Fibroblast of skin of left biceps (primary cell): ENCODE data around the gene USF3.

Source experiments
- DNase-seq, 2 experiments: peaks; one replicate each; pipeline ENCODE4 v3.0.0-alpha.2; 2013; ENCODE audit warnings: low read depth in 2 of 2

Gene USF3

DNA sequence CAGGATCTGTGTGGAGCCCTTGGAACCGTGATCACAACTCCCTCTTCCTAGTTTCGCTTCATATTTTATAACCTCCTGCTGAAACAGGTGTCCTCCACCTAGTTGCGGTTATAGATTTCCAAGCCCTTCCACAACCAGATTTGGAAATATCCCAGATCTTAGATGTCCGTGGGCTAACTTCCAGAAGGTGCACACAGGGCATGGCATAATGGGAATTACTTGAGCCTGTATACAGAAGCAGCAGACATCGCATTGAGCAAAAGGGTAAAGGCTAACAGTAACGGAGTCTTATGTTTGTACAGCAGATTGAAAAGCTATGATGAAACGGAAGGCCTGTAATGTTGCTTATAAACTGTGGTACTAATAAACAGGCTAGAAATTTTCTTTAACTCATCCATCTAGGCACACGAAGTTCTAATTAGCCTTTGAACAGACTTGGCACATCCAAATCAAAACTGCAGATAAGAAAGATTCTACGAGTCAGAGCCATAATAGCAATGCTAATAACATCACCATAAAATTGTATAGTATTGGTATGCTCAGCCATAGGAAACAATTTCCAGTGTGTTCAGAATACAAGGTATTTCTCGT lies 1.2 kb upstream of the USF3 start:
- no peak for DNase-seq

GRCh38 chr3:113696658-113697499 lies 437 bp upstream of the USF3 start:
- DNase-seq: peak; percentile 98

DNA sequence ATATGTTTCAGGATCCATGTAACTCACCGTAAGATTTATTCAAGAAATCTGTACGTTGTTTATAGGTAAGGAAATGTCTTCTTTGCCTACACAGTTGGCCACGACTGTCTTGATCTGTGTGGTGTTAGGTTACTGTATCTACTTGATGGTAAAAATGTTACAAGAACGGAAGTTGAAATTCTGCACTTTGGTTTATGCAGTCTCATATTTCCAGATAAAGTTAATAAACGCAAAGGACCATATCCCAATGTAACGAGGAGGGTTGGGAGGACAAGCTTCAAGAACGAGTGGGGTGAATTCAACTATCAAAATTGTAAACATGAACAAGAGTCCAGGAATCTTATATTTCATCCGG lies 1.0 kb downstream of the USF3 start:
- no peak for DNase-seq

DNA sequence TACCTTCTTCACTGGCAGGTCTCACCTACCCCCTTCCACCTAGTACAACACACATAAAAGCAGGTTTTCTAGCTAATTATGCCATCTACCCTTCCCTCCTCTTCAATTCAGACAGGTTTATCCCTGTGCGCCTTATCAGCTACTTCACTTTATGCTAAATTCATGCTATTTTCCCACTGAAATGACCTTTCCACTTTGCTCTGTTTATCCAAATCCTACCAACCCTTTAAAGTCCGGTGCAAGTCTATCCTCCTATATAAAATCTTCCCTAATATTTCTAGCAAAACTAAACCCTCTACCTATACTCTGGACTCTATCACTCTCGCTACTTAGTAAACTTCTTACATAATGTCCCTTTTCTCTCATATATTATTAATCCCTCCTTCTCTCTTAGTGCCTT lies 6.0 kb downstream of the USF3 start:
- DNase-seq: no peak

GRCh38 chr3:113685956-113686721 lies 10.3 kb downstream of the USF3 start:
- no peak for DNase-seq

DNA sequence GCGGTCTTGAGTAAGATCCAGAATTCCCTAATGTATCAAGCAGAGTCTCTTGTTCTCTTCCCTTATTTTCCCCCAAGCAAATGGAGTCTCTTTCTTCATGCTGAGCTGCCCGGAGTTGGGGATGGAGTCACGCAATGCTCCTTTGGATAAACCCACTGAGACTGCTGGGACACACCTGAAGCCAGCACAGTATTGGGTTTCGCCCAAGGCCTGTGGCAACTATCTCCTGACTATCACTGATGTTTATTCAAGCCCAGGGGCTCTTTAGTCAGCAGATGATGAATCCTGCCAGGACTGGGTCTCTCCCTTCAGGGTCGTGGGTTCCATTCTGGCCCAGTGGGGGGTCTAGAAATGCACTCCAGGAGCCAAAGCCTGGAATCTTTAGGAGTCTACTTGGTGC lies 11.3 kb downstream of the USF3 start:
- no peak for DNase-seq

- no peak for DNase-seq
These were observed 12.1 kb downstream of the USF3 start for GRCh38 chr3:113684271-113684819.

DNA sequence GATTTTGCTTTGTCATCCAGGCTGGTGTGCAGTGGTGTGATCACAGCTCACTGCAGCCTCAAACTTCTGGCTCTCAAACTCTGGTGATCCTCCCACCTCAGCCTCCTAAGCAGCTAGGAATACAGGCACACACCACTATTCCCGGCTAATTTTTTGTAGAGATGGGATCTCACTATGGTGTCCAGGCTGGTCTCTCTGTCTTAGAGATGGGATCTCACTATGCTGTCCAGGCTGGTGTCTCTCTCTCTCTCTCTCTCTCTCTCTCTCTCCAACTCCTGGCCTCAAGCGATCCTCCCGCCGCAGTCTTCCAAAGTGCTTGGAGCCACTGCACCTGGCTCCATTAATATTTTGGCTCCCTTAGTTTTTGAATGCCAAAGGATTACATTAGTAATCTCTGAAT lies 17.7 kb downstream of the USF3 start:
- no peak for DNase-seq

GRCh38 chr3:113677737-113678136 lies 18.7 kb downstream of the USF3 start:
- no peak for DNase-seq

- DNase-seq: no peak
These were observed 20.2 kb downstream of the USF3 start for GRCh38 chr3:113676261-113676660.

- DNase-seq: no peak
These were observed 22.8 kb downstream of the USF3 start for GRCh38 chr3:113673593-113673992.

DNA sequence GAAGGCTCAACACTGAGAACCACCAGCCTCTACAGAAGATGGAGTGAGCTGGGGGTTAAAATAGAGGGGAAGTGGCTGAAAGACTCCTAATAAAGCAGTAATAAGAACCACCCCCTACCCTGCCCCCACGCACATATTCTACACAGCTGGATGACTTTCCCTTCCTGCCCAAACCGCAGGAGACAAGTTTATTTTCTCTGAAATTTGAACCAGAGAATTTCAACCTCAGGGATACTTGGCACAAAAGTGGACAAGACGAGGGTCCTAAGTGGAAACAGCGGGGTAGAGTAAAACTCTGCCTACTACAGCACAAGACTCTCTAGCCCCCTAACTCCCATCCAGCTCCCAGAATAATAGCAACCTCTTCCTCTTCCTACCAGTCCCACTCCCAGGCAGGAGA lies 28.4 kb downstream of the USF3 start:
- DNase-seq: peak; percentile 34 to 40

DNA sequence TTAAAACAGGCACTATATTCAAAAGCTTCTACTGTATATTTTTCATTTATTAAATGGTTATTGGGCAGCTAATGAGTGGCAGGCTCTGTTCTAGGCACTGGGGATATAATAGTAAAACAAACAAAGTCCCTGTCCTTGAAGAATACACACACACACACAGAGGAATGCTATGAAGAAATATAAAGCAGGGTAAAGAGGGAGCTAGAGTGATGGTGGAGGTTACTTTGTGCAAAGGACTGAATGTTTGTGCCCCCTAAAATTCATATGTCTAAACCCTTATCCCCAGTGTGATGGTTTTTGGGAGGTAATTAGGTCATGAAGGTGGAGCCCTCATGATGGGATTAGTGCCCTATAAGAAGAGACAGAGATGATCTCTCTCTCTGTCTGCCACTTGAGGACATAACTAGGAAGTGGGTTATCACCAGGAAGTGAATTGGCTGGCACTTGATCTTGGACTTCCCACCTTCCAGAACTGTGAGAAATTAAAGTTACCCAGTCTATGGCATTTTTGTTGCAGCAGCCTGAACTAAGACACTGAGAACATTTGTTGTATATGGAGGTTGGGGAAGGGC lies 31.8 kb downstream of the USF3 start:
- DNase-seq: no peak

- DNase-seq: no peak
These were observed 32.7 kb downstream of the USF3 start for GRCh38 chr3:113663761-113664160.

DNA sequence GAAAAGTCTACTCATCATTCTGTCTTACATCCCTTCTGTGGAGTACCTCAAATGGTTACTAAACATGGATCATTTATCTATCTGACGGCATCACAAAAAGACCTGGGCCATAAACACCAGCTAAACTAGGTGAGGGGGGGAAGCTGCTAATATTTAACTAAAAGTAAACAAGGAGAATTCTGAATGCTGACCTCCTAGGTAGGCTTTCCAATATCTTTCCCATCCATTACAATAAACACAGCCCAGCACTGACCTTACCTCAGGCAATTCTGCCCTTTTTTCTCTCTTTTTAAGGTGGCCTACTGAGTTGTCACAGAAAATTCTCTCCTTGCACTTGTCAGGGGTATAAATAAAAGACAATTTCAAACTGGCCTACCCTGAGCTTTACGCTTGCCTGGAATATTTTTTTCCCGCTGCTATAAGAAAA lies 33.1 kb downstream of the USF3 start:
- no peak for DNase-seq

DNA sequence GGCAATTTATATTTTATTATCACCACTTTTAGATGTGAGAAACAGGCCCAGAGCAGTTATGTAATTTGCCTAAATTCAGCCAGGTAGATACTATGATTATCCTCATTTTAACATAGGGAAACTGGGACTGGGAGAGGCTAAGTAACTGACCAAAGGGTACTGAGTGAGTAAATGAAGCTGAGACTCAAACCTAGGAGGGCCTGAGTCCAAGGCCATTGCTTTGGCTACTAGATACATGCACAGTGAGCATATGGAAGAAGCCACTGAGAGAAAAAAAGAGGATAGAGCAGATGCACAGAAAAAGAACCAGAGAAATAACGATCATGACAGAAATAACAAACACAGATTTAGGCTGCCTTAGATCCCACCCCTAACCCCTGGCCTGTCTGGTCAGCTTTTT lies 33.6 kb downstream of the USF3 start:
- DNase-seq: no peak

DNA sequence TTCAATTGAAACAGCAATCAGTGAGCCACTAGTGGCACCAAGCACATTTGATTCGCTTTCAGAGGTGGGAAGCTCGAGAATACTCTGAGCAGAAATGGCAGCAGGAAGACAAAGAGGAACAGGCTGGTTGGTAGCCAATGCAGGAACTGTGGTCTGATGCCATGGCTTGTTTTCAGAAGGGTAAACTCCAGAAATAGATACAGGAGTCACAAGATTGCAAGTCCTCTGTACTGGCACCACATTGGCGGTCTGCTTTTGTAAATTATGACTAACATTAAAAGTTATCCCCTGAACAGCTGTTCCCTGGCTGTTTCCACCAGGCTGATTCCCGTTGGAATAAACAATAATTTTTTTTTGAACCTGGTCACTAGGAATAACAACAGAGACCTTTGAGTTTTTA lies 35.5 kb downstream of the USF3 start:
- DNase-seq: no peak

DNA sequence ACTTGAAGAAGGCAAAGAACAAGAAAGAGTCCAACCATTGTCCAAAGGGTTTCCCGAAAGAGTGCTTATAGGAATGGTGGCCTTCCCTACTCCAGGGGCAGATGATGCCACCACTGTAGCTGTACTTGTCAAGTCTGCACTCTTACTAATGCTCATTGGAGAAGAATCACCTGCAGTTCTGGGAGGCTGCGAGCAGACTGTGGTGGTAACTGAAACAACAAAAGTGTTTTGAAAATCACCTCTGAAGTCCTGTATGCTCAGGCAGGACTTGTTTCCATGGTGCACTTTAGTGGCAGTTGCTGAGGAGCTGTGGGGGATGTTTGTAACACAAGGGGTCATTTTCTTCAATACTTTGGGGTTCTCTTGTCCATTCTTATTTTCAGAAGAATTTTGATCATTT lies 36.0 kb downstream of the USF3 start:
- DNase-seq: no peak

- DNase-seq: no peak
These were observed 36.4 kb downstream of the USF3 start for GRCh38 chr3:113659996-113660395.

- no peak for DNase-seq
These were observed 37.3 kb downstream of the USF3 start for GRCh38 chr3:113659101-113659541.

GRCh38 chr3:113658107-113658506 lies 38.3 kb downstream of the USF3 start:
- DNase-seq: no peak

GRCh38 chr3:113654851-113655250 lies 41.6 kb downstream of the USF3 start:
- no peak for DNase-seq
